Endodermal cell (in vitro differentiated cells): ENCODE measurements around the gene MYO1A. TPM values are rescaled to one million over a fixed set of nuclear protein-coding genes. Genes with fewer than 3 reads are reported as not detected.

ENCODE experiments used
- DNase-seq: peaks from one replicate; pipeline ENCODE4 v3.0.0-alpha.2; 2017
- H3K27ac ChIP-seq: 2 replicates; pipeline ENCODE4 v1.5.1; 2013; ENCODE audit warnings: mild to moderate bottlenecking, low read depth, low read length, moderate library complexity
- H3K27me3 ChIP-seq: 2 replicates; pipeline ENCODE4 v1.6.1; 2013; ENCODE audit warnings: mild to moderate bottlenecking, low read length, moderate library complexity; ENCODE audit not compliant: insufficient read depth, control insufficient read depth, poor library complexity, severe bottlenecking
- H3K36me3 ChIP-seq: 2 replicates; pipeline ENCODE4 v1.7.0; 2013; ENCODE audit warnings: mild to moderate bottlenecking, low read length, moderate library complexity; ENCODE audit not compliant: control insufficient read depth, insufficient read depth
- H3K4me1 ChIP-seq: one replicate; pipeline ENCODE4 v1.7.0; 2013; ENCODE audit warnings: low read length; ENCODE audit not compliant: control insufficient read depth, insufficient read depth
- H3K4me3 ChIP-seq: 2 replicates; pipeline ENCODE4 v1.5.1; 2013; ENCODE audit warnings: mild to moderate bottlenecking, low read length, moderate library complexity
- H3K9ac ChIP-seq: 2 replicates; pipeline ENCODE4 v1.6.1; 2013; ENCODE audit warnings: mild to moderate bottlenecking, low read length, moderate library complexity; ENCODE audit not compliant: poor library complexity, severe bottlenecking; ENCODE audit errors: extremely low read depth
- H3K9me3 ChIP-seq: 2 replicates; pipeline ENCODE4 v1.6.1; 2013; ENCODE audit warnings: mild to moderate bottlenecking, low read length, moderate library complexity; ENCODE audit not compliant: control insufficient read depth
- H3K27ac Mint-ChIP-seq: 2 replicates; pipeline ENCODE4 v1.8.0; 2020; ENCODE audit warnings: mixed read lengths
- H3K27me3 Mint-ChIP-seq: 2 replicates; pipeline ENCODE4 v1.8.0; 2021; ENCODE audit warnings: mild to moderate bottlenecking, mixed read lengths; ENCODE audit not compliant: insufficient read depth
- H3K36me3 Mint-ChIP-seq: 2 replicates; pipeline ENCODE4 v1.8.0; 2020; ENCODE audit warnings: low read depth, mixed read lengths
- H3K4me1 Mint-ChIP-seq: 2 replicates; pipeline ENCODE4 v1.8.0; 2020; ENCODE audit warnings: mixed read lengths
- H3K4me3 Mint-ChIP-seq: 2 replicates; pipeline ENCODE4 v1.8.0; 2020; ENCODE audit warnings: mild to moderate bottlenecking, moderate library complexity, mixed read lengths
- H3K9me3 Mint-ChIP-seq: 2 replicates; pipeline ENCODE4 v1.8.0; 2020; ENCODE audit warnings: mild to moderate bottlenecking, mixed read lengths
- WGBS, 2 experiments: methylation state at CpG; one replicate each; pipeline versions ENCODE4 v1.1.5 to v1.1.7; 2013; ENCODE audit warnings: missing lambda C conversion rate in 2 of 2, mixed read lengths in 1 of 2; ENCODE audit not compliant: insufficient coverage in 1 of 2, insufficient read length in 1 of 2; 5-methylcytosine and 5-hydroxymethylcytosine counted together
- total RNA-seq, 2 donors: library from RNA; stranded (reverse); fragmentation: NEBNext Ultra II Directional in 1 of 2; extraction: Animal tissue kit (Norgen Biotek cat#: 25700) in 1 of 2; gene quantifications; 2 replicates in 1 of 2; 3 replicates in 1 of 2; pipeline ENCODE4 v1.2.1, GENCODE V29; 2021
- TF ChIP-seq, protein P1 (sequence below): fragments of 200-600 bp; sonication (generic); conservative IDR thresholded peaks from 2 replicates; pipeline ENCODE4 v1.5.0; 2021; ENCODE audit warnings: antibody characterized with exemption, mild to moderate bottlenecking

MYO1A gene
- total RNA-seq, 2 donors from 2014 or later = 0.77 to 1.7 TPM

DNA sequence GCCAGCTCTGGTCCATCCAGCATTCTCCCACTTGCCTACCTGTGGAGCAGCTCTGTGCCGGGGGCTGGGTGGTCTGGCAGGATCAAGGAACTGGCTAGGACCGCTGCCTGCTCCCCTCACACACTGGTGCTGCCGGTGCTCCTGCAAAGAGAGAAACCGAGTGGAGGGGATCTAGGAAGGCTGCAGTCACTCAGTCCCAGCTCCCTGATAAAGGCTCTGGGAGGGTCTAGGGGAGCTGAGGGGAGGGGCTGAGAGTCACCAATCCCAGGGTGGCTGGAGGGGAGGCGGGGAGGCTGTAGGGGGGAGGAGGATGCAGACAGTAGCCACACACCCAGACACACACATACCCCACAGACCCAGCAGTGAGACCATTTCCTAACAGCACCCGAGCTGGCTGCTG, 33.6 kb downstream of the MYO1A start, which contains the start of gene TAC3:
TSS of gene TAC3 (minus strand) at position 182 of the 400 bp plus-strand sequence. CDS start 732 bp downstream, outside the sequence.
- Histone ChIP-seq H3K27me3 (peaks cover 12% of the 10 kb centered on the region), H3K27ac (no peak within 1 kb of the TSS), H3K4me1 (no peaks in the 10 kb centered on the region), H3K4me3 (no peak within 1 kb of the TSS), H3K9me3 (no peaks in the 10 kb centered on the region), H3K9ac (no peak within 1 kb of the TSS), H3K36me3 (no peaks in the 10 kb centered on the region)
- Mint-ChIP-seq H3K36me3 (no peaks in the 10 kb centered on the region), H3K4me3 (no peak within 1 kb of the TSS), H3K9me3 (no peaks in the 10 kb centered on the region), H3K4me1 (peaks cover 5% of the 10 kb centered on the region), H3K27me3 (peaks cover 6% of the 10 kb centered on the region), H3K27ac (no peak within 1 kb of the TSS)
- peak; percentile 84 for DNase-seq
- 59 to 80% methylated on average over 2 to 5 of the region's 6 CpGs for WGBS, 2 experiments
- TF ChIP-seq, protein P1, sequence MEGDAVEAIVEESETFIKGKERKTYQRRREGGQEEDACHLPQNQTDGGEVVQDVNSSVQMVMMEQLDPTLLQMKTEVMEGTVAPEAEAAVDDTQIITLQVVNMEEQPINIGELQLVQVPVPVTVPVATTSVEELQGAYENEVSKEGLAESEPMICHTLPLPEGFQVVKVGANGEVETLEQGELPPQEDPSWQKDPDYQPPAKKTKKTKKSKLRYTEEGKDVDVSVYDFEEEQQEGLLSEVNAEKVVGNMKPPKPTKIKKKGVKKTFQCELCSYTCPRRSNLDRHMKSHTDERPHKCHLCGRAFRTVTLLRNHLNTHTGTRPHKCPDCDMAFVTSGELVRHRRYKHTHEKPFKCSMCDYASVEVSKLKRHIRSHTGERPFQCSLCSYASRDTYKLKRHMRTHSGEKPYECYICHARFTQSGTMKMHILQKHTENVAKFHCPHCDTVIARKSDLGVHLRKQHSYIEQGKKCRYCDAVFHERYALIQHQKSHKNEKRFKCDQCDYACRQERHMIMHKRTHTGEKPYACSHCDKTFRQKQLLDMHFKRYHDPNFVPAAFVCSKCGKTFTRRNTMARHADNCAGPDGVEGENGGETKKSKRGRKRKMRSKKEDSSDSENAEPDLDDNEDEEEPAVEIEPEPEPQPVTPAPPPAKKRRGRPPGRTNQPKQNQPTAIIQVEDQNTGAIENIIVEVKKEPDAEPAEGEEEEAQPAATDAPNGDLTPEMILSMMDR = no peak

DNA sequence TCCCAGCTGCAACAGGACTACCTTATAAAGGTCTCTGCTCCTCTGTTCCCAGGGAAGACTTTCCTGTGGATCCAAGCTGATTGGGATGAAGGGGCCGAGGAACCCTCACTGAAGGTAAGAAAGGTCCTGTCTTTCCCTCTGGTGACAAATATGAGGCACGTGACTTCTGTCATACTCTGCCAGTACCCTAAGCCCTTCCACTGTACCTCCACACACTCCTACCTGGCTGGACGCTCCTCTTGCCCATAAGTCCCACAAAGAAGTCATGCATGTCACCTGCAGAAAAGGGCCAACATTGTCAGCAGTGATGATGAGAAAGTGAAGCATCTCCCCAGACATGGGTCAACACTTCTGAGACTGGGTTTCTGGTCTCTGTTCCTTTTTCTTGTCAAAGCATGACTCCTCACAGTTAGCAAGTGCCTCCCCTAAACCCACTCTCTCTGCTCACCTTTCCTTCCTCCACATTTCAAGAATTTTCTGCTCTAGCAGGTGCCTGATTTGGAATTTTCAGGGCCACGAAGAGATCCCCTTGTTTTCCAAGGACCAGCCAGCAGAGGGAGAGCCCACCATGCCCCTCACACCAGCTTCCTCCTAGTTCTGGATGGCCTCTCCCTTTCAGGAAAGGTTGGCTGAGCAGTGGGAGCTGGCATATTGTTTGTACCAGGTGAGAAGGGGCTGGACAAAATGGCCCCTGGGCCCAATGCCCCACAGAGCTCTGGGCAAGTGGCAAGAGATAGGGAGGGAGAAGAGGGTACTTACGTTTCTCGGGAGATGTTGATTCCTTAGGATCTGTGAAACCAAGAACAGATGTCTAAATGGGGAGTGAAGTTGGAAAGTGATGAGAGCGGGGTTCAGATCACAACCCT, 37.1 kb downstream of the MYO1A start:
- Mint-ChIP-seq H3K9me3 (no peaks in the 10 kb centered on the region), H3K4me3 (no peak overlapping the region), H3K27ac (no peak overlapping the region), H3K4me1 (peaks cover 16% of the 10 kb centered on the region), H3K36me3 (no peaks in the 10 kb centered on the region), H3K27me3 (peaks cover 6% of the 10 kb centered on the region)
- peak; percentile 77 for DNase-seq
- Histone ChIP-seq H3K9me3 (no peaks in the 10 kb centered on the region), H3K9ac (no peak overlapping the region), H3K36me3 (no peaks in the 10 kb centered on the region), H3K4me3 (no peak overlapping the region), H3K27me3 (peaks cover 12% of the 10 kb centered on the region), H3K27ac (no peak overlapping the region), H3K4me1 (no peaks in the 10 kb centered on the region)
- TF ChIP-seq, protein P1 = peak; percentile 67
- 78 to 83% methylated on average over 3 to 6 of the region's 7 CpGs for WGBS, 2 experiments

DNA sequence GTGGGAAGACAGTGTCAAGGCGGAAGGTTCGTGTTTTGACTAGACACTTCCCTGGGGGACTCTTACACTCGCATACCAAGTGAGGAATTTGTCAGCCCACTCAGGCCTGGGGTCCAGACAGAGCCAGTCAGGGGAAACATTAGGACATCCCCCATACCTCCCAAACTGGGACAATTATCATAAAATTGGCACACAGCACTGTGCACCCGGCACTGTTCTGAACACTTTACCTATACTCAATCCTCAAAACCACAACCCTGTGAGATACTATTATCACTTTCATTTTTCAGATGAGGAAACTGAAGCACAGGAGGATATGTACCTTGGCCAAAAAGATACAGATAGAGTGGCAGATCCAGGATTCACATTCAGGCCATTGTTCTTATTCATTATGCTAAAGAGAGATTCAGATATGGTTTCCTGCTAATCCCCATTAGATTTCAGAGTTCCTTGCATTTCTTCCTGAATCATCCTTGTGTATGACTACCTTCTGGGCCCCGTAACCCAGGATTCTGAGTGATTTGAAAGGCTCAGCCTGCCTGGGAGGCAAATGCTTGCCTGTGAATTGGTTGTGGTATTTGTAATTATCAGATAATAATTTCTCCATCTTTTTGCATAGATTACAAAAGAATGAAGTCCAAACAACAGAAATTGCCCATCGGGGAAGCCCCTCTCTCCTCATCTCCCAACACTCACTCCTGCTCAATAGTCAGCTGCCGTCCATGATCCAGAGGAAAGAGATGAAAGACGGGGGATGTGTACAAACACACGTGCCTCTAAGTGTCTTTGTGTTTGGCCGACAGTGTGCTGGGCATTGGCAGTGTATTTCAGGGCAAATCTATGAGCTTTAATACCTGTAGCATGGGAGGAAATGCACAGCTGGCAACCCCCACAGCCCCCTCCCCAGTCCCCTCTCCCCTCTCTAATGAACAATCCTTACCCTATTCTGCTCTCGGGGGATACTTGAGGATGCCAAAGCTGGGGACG, 38.2 kb downstream of the MYO1A start:
- H3K36me3 ChIP-seq = no peaks in the 10 kb centered on the region
- H3K9me3 ChIP-seq = no peaks in the 10 kb centered on the region
- DNase-seq = no peak
- Mint-ChIP-seq H3K4me3 (no peak overlapping the region), H3K4me1 (peaks cover 17% of the 10 kb centered on the region), H3K9me3 (no peaks in the 10 kb centered on the region), H3K36me3 (no peaks in the 10 kb centered on the region), H3K27ac (no peak overlapping the region), H3K27me3 (peaks cover 6% of the 10 kb centered on the region)
- 77 to 84% methylated on average over 6 to 12 of the region's 12 CpGs for WGBS, 2 experiments
- TF ChIP-seq, protein P1 = no peak
- H3K4me3 ChIP-seq = no peak overlapping the region
- no peak overlapping the region for H3K27ac ChIP-seq
- H3K27me3 ChIP-seq = peaks cover 12% of the 10 kb centered on the region
- H3K4me1 ChIP-seq = no peaks in the 10 kb centered on the region
- no peak overlapping the region for H3K9ac ChIP-seq
